ENCODE measurements around the gene UTS2B. TPM values are rescaled to one million over a fixed set of nuclear protein-coding genes. Genes with fewer than 3 reads are reported as not detected.

UTS2B gene
- polyA plus RNA-seq, 1 of the 3 experiments (the other 2 are of a cell fraction) = 0.03 TPM

DNA sequence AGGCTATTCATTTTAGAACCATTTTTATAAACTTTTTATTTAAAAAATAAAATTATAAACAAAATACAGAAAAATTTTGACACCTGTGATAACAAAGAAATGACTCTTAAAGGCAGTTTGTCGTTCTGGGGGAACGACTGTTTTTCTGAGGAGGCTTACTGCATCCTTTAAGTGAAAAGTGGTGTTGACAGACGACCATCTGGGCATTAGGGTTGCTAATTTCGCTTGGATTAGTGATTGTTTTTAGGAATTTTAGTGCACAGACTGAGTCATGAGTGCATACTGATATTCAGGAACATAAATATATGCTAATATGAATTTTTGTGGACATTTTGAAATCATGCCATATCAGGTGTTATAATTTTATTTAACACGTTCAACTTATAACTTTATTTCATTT lies 102.8 kb downstream of the UTS2B start:
- CTCF ChIA-PET = no interaction called here

DNA sequence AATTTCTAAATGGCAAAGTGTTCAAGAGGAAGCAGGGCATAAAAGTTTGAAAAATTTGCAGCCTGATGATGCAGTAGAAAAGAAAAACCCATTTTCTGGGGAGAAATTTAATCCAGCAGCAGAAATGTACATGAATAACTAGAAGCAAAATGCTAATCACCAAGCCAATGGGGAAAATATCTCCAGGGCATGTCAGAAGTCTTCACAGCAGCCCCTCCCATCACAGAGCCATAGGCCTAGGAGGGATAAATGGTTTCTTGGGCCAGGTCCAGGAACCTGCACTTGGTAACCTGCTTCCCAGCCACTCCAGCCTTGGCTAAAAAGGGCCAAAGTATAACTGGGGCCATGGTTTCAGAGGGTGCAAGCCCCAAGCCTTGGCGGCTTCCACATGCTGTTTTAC lies 108.7 kb downstream of the UTS2B start:
- TF ChIP-seq, protein P1, sequence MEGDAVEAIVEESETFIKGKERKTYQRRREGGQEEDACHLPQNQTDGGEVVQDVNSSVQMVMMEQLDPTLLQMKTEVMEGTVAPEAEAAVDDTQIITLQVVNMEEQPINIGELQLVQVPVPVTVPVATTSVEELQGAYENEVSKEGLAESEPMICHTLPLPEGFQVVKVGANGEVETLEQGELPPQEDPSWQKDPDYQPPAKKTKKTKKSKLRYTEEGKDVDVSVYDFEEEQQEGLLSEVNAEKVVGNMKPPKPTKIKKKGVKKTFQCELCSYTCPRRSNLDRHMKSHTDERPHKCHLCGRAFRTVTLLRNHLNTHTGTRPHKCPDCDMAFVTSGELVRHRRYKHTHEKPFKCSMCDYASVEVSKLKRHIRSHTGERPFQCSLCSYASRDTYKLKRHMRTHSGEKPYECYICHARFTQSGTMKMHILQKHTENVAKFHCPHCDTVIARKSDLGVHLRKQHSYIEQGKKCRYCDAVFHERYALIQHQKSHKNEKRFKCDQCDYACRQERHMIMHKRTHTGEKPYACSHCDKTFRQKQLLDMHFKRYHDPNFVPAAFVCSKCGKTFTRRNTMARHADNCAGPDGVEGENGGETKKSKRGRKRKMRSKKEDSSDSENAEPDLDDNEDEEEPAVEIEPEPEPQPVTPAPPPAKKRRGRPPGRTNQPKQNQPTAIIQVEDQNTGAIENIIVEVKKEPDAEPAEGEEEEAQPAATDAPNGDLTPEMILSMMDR (IDR thresholded peaks at IDR 0.05) = no peak
- TF ChIP-seq EZH2phosphoT487 (IDR thresholded peaks at IDR 0.05; ENCODE audit: borderline replicate concordance, low read depth) (no peak), JUND (IDR thresholded peaks at IDR 0.05) (no peak), NFIC (IDR thresholded peaks at IDR 0.05; ENCODE audit: borderline replicate concordance) (no peak), TEAD4 (IDR thresholded peaks at IDR 0.05; ENCODE audit: borderline replicate concordance, insufficient read depth) (no peak), SIN3A (IDR thresholded peaks at IDR 0.05; ENCODE audit: borderline replicate concordance, low read depth, low read length) (no peak), MEF2A (IDR thresholded peaks at IDR 0.05; ENCODE audit: borderline replicate concordance, low read depth) (no peak)

More for the DNA sequence above, 102.8 kb downstream of the UTS2B start:
- no peak overlapping the region for H3K4me3 ChIP-seq (ENCODE audit: low read depth in 2 of 2, low read length in 1 of 2)
- no peak overlapping the region for H2AFZ ChIP-seq (ENCODE audit: low read depth)
- no peaks in the 10 kb centered on the region for H3K9me3 ChIP-seq
- no peak for DNase-seq
- WGBS (ENCODE audit: low lambda C conversion rate) = 7% methylated on average over 5 of the region's 5 CpGs
- H3K4me2 ChIP-seq = no peak overlapping the region
- no peaks in the 10 kb centered on the region for H3K27me3 ChIP-seq (ENCODE audit: insufficient read depth)
- H3K27ac ChIP-seq (ENCODE audit: low read depth in 2 of 2, low read length in 1 of 2) = no peak overlapping the region
- H3K36me3 ChIP-seq (replicated peaks in 1 of 2; ENCODE audit: control insufficient read depth in 1 of 2, insufficient read depth in 2 of 2, low read length in 1 of 2) = no peaks in the 10 kb centered on the region
- no peak overlapping the region for H3K9ac ChIP-seq
- H3K9me2 ChIP-seq = no peaks in the 10 kb centered on the region
- POLR2A ChIA-PET = no interaction called here
- H4K20me1 ChIP-seq (ENCODE audit: insufficient read depth) = no peaks in the 10 kb centered on the region
- H3F3A ChIP-seq (replicated peaks; ENCODE audit: insufficient read depth) = no peaks in the 10 kb centered on the region
- H3K79me2 ChIP-seq (ENCODE audit: insufficient read depth) = no peaks in the 10 kb centered on the region
- TF ChIP-seq, protein P2, sequence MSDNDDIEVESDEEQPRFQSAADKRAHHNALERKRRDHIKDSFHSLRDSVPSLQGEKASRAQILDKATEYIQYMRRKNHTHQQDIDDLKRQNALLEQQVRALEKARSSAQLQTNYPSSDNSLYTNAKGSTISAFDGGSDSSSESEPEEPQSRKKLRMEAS (IDR thresholded peaks at IDR 0.05; ENCODE audit: low read depth) = no peak
- no peak for TF ChIP-seq TCF12 (IDR thresholded peaks at IDR 0.05)
- TF ChIP-seq, protein P3, sequence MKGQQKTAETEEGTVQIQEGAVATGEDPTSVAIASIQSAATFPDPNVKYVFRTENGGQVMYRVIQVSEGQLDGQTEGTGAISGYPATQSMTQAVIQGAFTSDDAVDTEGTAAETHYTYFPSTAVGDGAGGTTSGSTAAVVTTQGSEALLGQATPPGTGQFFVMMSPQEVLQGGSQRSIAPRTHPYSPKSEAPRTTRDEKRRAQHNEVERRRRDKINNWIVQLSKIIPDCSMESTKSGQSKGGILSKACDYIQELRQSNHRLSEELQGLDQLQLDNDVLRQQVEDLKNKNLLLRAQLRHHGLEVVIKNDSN (IDR thresholded peaks at IDR 0.05; ENCODE audit: borderline replicate concordance, low read depth) = no peak
- no peaks in the 10 kb centered on the region for H3K4me1 ChIP-seq (ENCODE audit: control insufficient read depth in 1 of 2, insufficient read depth in 2 of 2, low read depth in 1 of 2, low read length in 1 of 2)

More for the DNA sequence above, 108.7 kb downstream of the UTS2B start:
- Histone ChIP-seq H2AFZ (ENCODE audit: low read depth) (no peak overlapping the region), H3K4me1 (ENCODE audit: control insufficient read depth in 1 of 2, insufficient read depth in 2 of 2, low read depth in 1 of 2, low read length in 1 of 2) (no peaks in the 10 kb centered on the region), H3K27me3 (ENCODE audit: insufficient read depth) (no peaks in the 10 kb centered on the region), H4K20me1 (ENCODE audit: insufficient read depth) (no peaks in the 10 kb centered on the region), H3K4me2 (no peak overlapping the region), H3F3A (replicated peaks; ENCODE audit: insufficient read depth) (no peaks in the 10 kb centered on the region), H3K9me2 (no peaks in the 10 kb centered on the region), H3K4me3 (ENCODE audit: low read depth in 2 of 2, low read length in 1 of 2) (no peak overlapping the region), H3K9ac (no peak overlapping the region), H3K9me3 (no peaks in the 10 kb centered on the region), H3K36me3 (replicated peaks in 1 of 2; ENCODE audit: control insufficient read depth in 1 of 2, insufficient read depth in 2 of 2, low read length in 1 of 2) (no peaks in the 10 kb centered on the region), H3K27ac (ENCODE audit: low read depth in 2 of 2, low read length in 1 of 2) (no peak overlapping the region), H3K79me2 (ENCODE audit: insufficient read depth) (no peaks in the 10 kb centered on the region)
- CTCF ChIA-PET = no interaction called here
- WGBS (ENCODE audit: low lambda C conversion rate) = 40% methylated on average over 1 of the region's 1 CpG
- POLR2A ChIA-PET = no interaction called here
- no peak for DNase-seq
